ENCODE results near the gene TSR1. TPM values are rescaled to one million over a fixed set of nuclear protein-coding genes. Genes with fewer than 3 reads are reported as not detected.

The TSR1 gene
- total and polyA plus RNA-seq, 2 experiments from 2014 or later, result 21.2 to 22.0 TPM

- Histone ChIP-seq H3K9me3 (ENCODE audit: low read depth) (no peaks in the 10 kb centered on the region), H4K20me1 (ENCODE audit: insufficient read depth, poor library complexity, severe bottlenecking) (no peaks in the 10 kb centered on the region), H3K36me3 (replicated peaks; ENCODE audit: insufficient read depth, low read depth) (no peaks in the 10 kb centered on the region), H3K27ac (peak overlapping the region; percentile 31), H3K4me2 (no peak overlapping the region), H3K4me3 (no peak overlapping the region), H2AFZ (no peak overlapping the region), H3K9me2 (replicated peaks; ENCODE audit: insufficient read depth) (no peaks in the 10 kb centered on the region), H3K79me2 (peaks cover 5% of the 10 kb centered on the region), H3K27me3 (no peaks in the 10 kb centered on the region), H3K4me1 (ENCODE audit: insufficient read depth) (no peaks in the 10 kb centered on the region)
- 65% methylated on average over 7 of the region's 7 CpGs for WGBS (ENCODE audit: low lambda C conversion rate, missing lambda C conversion rate)
- DNase-seq (ENCODE audit: low spot score), result peak; percentile 81
- TF ChIP-seq EZH2 (IDR thresholded peaks at IDR 0.05; ENCODE audit: borderline replicate concordance), result no peak
- no peak for TF ChIP-seq EZH2phosphoT487 (IDR thresholded peaks at IDR 0.05; ENCODE audit: low read depth, severe bottlenecking, unreplicated experiment)
- TF ChIP-seq, protein P1, sequence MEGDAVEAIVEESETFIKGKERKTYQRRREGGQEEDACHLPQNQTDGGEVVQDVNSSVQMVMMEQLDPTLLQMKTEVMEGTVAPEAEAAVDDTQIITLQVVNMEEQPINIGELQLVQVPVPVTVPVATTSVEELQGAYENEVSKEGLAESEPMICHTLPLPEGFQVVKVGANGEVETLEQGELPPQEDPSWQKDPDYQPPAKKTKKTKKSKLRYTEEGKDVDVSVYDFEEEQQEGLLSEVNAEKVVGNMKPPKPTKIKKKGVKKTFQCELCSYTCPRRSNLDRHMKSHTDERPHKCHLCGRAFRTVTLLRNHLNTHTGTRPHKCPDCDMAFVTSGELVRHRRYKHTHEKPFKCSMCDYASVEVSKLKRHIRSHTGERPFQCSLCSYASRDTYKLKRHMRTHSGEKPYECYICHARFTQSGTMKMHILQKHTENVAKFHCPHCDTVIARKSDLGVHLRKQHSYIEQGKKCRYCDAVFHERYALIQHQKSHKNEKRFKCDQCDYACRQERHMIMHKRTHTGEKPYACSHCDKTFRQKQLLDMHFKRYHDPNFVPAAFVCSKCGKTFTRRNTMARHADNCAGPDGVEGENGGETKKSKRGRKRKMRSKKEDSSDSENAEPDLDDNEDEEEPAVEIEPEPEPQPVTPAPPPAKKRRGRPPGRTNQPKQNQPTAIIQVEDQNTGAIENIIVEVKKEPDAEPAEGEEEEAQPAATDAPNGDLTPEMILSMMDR (IDR thresholded peaks at IDR 0.05; ENCODE audit: poor library complexity), result peak; percentile 61
Measured at GRCh38 chr17:2282297-2282873, 53.9 kb downstream of the TSR1 start.

DNA sequence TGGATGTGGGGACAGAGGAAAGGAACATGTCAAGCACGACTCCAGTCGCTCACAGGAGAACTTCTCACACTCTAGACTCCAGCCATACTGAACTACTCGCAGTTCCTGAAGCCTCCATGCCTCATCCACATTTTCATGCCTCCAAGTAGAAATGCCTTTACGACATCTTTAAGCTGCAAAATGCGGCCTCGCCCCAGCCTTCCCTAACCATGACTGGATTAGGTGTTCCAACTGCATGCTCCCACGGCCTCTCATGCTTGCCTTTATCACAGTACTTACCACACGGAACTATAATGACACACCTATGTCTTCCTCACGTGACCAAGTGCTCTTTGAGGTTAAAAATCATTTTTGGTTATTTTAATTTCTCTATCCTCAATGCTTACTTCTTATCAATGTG is 56.5 kb downstream of the TSR1 start:
- TF ChIP-seq EZH2 (IDR thresholded peaks at IDR 0.05; ENCODE audit: borderline replicate concordance), result no peak
- no peak for TF ChIP-seq EZH2phosphoT487 (IDR thresholded peaks at IDR 0.05; ENCODE audit: low read depth, severe bottlenecking, unreplicated experiment)
- TF ChIP-seq, protein P1 (IDR thresholded peaks at IDR 0.05; ENCODE audit: poor library complexity), result no peak
- no peak overlapping the region for H2AFZ ChIP-seq
- H3K4me2 ChIP-seq, result no peak overlapping the region
- WGBS (ENCODE audit: low lambda C conversion rate, missing lambda C conversion rate), result 90% methylated on average over 9 of the region's 9 CpGs
- no peaks in the 10 kb centered on the region for H3K9me2 ChIP-seq (replicated peaks; ENCODE audit: insufficient read depth)
- no peaks in the 10 kb centered on the region for H3K36me3 ChIP-seq (replicated peaks; ENCODE audit: insufficient read depth, low read depth)
- H3K9me3 ChIP-seq (ENCODE audit: low read depth), result no peaks in the 10 kb centered on the region
- peaks cover 5% of the 10 kb centered on the region for H3K79me2 ChIP-seq
- no peaks in the 10 kb centered on the region for H4K20me1 ChIP-seq (ENCODE audit: insufficient read depth, poor library complexity, severe bottlenecking)
- H3K27ac ChIP-seq, result no peak overlapping the region
- no peak overlapping the region for H3K4me3 ChIP-seq
- DNase-seq (ENCODE audit: low spot score), result peak; percentile 13
- H3K27me3 ChIP-seq, result no peaks in the 10 kb centered on the region
- H3K4me1 ChIP-seq (ENCODE audit: insufficient read depth), result no peaks in the 10 kb centered on the region

- no peak overlapping the region for H3K27ac ChIP-seq
- no peaks in the 10 kb centered on the region for H3K36me3 ChIP-seq (replicated peaks; ENCODE audit: insufficient read depth, low read depth)
- H3K9me2 ChIP-seq (replicated peaks; ENCODE audit: insufficient read depth), result no peaks in the 10 kb centered on the region
- WGBS (ENCODE audit: low lambda C conversion rate, missing lambda C conversion rate), result 95% methylated on average over 9 of the region's 9 CpGs
- H3K4me1 ChIP-seq (ENCODE audit: insufficient read depth), result no peaks in the 10 kb centered on the region
- no peak overlapping the region for H3K4me3 ChIP-seq
- no peak overlapping the region for H3K4me2 ChIP-seq
- no peak overlapping the region for H2AFZ ChIP-seq
- no peaks in the 10 kb centered on the region for H4K20me1 ChIP-seq (ENCODE audit: insufficient read depth, poor library complexity, severe bottlenecking)
- H3K27me3 ChIP-seq, result no peaks in the 10 kb centered on the region
- no peak for DNase-seq (ENCODE audit: low spot score)
- H3K9me3 ChIP-seq (ENCODE audit: low read depth), result no peaks in the 10 kb centered on the region
- peaks cover 5% of the 10 kb centered on the region for H3K79me2 ChIP-seq
- TF ChIP-seq, protein P1 (IDR thresholded peaks at IDR 0.05; ENCODE audit: poor library complexity), result no peak
- TF ChIP-seq EZH2phosphoT487 (IDR thresholded peaks at IDR 0.05; ENCODE audit: low read depth, severe bottlenecking, unreplicated experiment) (no peak), EZH2 (IDR thresholded peaks at IDR 0.05; ENCODE audit: borderline replicate concordance) (no peak)
Measured at GRCh38 chr17:2277429-2278170, 58.7 kb downstream of the TSR1 start.

All from hepatocyte (in vitro differentiated cells).